Stimulated activated CD8-positive, alpha-beta memory T cell treated with anti-CD3 and anti-CD28 coated beads, Interleukin-15, amount 100 ng/mL, for 4 hours (primary cell): Measurements from ENCODE around the gene APBA1.

Experiments used
- DNase-seq, 2 donors: peaks; one replicate each; pipeline ENCODE4 v3.0.0-alpha.2; 2020; ENCODE audit warnings: low read depth in 2 of 2

APBA1 gene

GRCh38 chr9:69657269-69657668, 14.9 kb downstream of the APBA1 start:
- DNase-seq = no peak

GRCh38 chr9:69655065-69655464, 17.1 kb downstream of the APBA1 start:
- no peak for DNase-seq

- no peak for DNase-seq
Observed at GRCh38 chr9:69653261-69653660, 18.9 kb downstream of the APBA1 start.

- DNase-seq = no peak
Observed at GRCh38 chr9:69649566-69650250, 22.5 kb downstream of the APBA1 start.

- no peak for DNase-seq
Observed at GRCh38 chr9:69647804-69648203, 24.4 kb downstream of the APBA1 start.

- DNase-seq = no peak
Observed at GRCh38 chr9:69646810-69647209, 25.4 kb downstream of the APBA1 start.

- DNase-seq = no peak
Observed at GRCh38 chr9:69645488-69645887, 26.7 kb downstream of the APBA1 start.

- no peak for DNase-seq
Observed at GRCh38 chr9:69643098-69643497, 29.1 kb downstream of the APBA1 start.

GRCh38 chr9:69637817-69638200, 34.4 kb downstream of the APBA1 start:
- DNase-seq = no peak

- DNase-seq = no peak
Observed at GRCh38 chr9:69637193-69637816, 34.9 kb downstream of the APBA1 start.

GRCh38 chr9:69633716-69634115, 38.5 kb downstream of the APBA1 start:
- DNase-seq = no peak

GRCh38 chr9:69632768-69633167, 39.4 kb downstream of the APBA1 start:
- no peak for DNase-seq

- DNase-seq = no peak
Observed at GRCh38 chr9:69627281-69627680, 44.9 kb downstream of the APBA1 start.

GRCh38 chr9:69623276-69623675, 48.9 kb downstream of the APBA1 start:
- no peak for DNase-seq

- DNase-seq = no peak
Observed at GRCh38 chr9:69622676-69623075, 49.5 kb downstream of the APBA1 start.

GRCh38 chr9:69621730-69622460, 50.3 kb downstream of the APBA1 start:
- no peak for DNase-seq

- DNase-seq = no peak
Observed at GRCh38 chr9:69620731-69621130, 51.4 kb downstream of the APBA1 start.

- DNase-seq = no peak
Observed at GRCh38 chr9:69619233-69619632, 52.9 kb downstream of the APBA1 start.

GRCh38 chr9:69617006-69617405, 55.2 kb downstream of the APBA1 start:
- no peak for DNase-seq

GRCh38 chr9:69615880-69616279, 56.3 kb downstream of the APBA1 start:
- no peak for DNase-seq

- DNase-seq = no peak
Observed at GRCh38 chr9:69611221-69611620, 61.0 kb downstream of the APBA1 start.

- no peak for DNase-seq
Observed at GRCh38 chr9:69609156-69609555, 63.0 kb downstream of the APBA1 start.

GRCh38 chr9:69606089-69606488, 66.1 kb downstream of the APBA1 start:
- no peak for DNase-seq
